ENCODE results near the gene BABAM2. TPM values are rescaled to one million over a fixed set of nuclear protein-coding genes. Genes with fewer than 3 reads are reported as not detected.
A peak's percentile ranks its signal among the peaks of the same experiment; 100 is the strongest.

BABAM2 gene
- total RNA-seq, 1 donor: 28.5 TPM

DNA sequence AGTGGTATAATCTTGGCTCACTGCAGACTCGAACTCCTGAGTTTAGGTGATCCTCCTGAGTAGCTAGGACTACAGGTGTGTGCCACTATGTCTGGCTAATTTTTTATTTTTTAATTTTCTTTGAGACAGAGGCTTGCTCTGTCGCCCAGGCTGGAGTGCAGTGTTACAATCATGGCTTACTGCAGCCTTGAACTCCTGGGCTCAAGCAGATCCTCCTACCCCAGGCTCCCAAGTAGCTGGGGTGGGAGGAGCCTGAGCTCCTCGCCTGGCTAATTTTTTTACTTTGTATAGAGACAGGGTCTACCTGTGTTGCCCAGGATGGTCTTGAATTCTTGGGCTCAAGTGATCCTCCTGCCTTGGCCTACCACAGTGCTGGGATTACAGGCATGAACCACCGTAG is 62.5 kb downstream of the BABAM2 start:
- H3K4me3 ChIP-seq (ENCODE audit: low read depth, low read length): no peak overlapping the region
- no peak for DNase-seq (ENCODE audit: low read depth)
- TF ChIP-seq CTCF (IDR thresholded peaks at IDR 0.05; ENCODE audit: insufficient read depth, low read depth, low read length): no peak

DNA sequence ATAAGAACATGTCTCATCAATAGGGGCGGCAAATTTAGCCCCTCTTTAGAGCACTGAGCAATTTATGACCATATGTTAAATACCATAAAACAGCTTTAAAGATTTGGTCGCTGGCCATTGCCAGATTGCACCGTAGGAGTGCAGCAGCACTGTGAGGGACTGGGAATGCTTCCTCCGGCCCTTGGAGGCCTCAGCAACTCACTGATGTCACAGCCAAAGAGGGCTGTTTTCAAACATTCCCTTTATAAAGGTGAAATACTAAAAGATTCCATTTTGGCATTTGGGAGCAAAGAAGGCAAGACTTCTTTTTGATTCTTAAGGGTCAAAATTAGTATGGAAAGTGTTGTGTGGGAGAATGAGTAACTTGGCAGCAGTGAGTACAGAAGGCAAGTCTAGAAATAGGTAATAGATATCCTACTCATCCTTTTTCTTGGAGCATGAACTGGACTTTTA is 63.7 kb downstream of the BABAM2 start:
- no peak for DNase-seq (ENCODE audit: low read depth)

GRCh38 chr2:27954771-27955383 is 64.3 kb downstream of the BABAM2 start:
- peak; percentile 41 for TF ChIP-seq CTCF (IDR thresholded peaks at IDR 0.05; ENCODE audit: insufficient read depth, low read depth, low read length)
- no peak overlapping the region for H3K4me3 ChIP-seq (ENCODE audit: low read depth, low read length)
- peak; percentile 95 for DNase-seq (ENCODE audit: low read depth)

More for the DNA sequence above, 63.7 kb downstream of the BABAM2 start:
- peak; percentile 10 for TF ChIP-seq CTCF (IDR thresholded peaks at IDR 0.05; ENCODE audit: insufficient read depth, low read depth, low read length)
- H3K4me3 ChIP-seq (ENCODE audit: low read depth, low read length): no peak overlapping the region

- no peak for TF ChIP-seq CTCF (IDR thresholded peaks at IDR 0.05; ENCODE audit: insufficient read depth, low read depth, low read length)
- H3K4me3 ChIP-seq (ENCODE audit: low read depth, low read length): no peak overlapping the region
- no peak for DNase-seq (ENCODE audit: low read depth)
These were observed 65.0 kb downstream of the BABAM2 start for GRCh38 chr2:27955384-27956161.

DNA sequence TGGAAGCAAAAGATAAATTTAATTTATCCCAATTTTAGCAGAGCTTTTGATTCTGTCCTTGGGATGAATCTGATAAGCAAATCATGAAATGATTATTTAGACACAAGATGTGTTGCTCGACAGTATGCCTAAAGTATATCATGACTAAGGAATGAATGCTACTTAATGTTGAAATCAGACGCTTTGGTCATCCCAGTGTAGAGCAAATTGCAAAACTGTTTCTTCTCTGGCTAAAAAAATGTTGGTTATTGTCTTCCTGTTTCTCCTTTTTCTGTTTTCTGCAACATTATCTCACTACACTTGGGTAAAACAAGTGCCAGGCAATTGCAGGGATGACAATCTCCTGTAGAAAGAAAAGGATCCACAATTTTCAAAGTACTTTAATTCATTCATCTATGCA is 66.4 kb downstream of the BABAM2 start:
- no peak overlapping the region for H3K4me3 ChIP-seq (ENCODE audit: low read depth, low read length)
- DNase-seq (ENCODE audit: low read depth): peak; percentile 80
- no peak for TF ChIP-seq CTCF (IDR thresholded peaks at IDR 0.05; ENCODE audit: insufficient read depth, low read depth, low read length)

DNA sequence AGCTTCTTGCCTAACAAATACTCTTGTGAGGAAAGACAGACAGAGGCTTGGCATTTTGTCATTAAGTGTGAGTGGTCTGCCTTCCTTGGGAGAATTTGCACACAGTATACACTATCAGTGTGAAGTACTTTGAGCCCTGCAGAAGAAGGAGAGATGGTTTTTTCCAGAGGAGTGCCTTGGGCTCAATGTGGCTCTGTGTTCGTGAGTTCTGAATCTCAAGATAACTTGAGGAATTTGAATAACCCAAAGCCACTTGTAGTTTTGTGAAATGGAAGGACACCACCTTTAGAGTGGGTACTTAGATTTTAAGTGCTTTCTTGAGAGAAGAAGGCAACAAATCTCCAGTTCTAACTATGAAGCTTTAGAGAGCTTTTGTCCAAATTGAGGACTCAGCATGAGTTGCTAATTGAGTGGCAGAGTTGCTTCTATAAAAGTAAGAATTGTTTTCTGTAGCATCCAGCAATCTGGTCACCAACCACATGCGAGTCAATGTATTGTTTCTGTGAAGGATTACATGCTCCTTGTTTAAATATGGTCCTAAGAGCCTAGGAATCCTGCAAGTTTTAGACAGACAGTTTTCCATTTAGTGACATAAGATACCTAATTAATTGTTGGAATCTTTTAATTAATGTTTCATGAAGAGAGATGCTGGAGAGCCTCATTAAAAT is 68.3 kb downstream of the BABAM2 start:
- H3K4me3 ChIP-seq (ENCODE audit: low read depth, low read length): no peak overlapping the region
- DNase-seq (ENCODE audit: low read depth): no peak
- TF ChIP-seq CTCF (IDR thresholded peaks at IDR 0.05; ENCODE audit: insufficient read depth, low read depth, low read length): no peak
